Superior temporal gyrus (tissue), 1 donor: Measurements from ENCODE around the gene LRRC27.

Experiments
- DNase-seq: peaks from one replicate; pipeline ENCODE4 v3.0.0-alpha.2; 2016; ENCODE audit errors: extremely low spot score

LRRC27 gene

DNA sequence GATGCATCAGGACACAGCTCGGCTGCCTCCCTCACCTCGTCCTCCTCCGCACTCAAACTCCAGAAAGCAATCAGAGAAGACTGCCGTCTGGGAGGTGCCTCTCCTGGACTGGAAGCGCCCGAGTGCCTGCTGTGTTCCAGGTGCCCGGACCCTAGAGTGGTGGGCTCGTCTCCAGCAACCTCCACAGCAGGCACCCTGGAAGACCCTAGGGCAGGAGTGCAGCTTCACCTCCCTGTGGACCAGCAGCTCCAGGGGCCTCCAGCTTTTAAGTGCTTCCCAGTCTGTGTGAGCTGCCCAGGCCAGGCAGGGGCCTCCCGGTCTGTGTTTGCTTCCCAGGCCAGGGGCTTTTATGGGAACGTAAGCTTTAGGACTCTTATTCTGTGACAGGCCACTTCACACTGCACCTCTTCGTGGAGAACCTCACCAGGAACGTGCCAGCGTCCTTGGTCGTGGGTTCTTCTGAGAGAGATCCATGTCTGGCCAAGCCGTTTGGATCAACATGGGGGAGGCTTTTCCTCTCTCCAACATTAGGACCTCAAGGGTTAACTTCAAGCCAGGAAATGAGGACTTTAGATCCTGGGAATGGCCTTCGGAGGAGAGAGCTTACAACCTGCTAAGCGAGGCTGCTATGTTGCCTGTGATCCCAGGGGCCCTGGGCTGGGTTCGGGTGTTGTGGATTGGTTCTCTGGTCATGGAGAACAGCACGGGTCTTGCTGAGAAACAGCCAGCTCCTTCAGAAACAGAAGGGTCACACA lies 59.1 kb downstream of the LRRC27 start:
- DNase-seq, result no peak

DNA sequence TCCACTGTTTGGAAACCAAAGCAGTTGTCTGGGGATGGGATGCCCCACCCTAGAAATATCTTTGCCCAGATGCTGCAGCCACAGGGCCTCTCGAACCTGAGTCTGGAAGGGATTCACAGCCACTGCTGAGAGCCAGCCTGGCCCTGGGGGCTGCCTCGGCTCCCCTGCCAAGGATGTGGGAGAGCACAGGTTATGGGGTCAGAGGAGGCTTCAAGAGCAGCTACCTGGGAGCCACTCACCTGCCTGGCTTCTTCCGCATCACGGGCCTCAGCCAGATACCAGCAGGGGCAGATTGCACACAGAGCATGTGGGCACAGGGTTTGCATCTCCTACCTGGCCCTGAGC lies 59.7 kb downstream of the LRRC27 start:
- no peak for DNase-seq

DNA sequence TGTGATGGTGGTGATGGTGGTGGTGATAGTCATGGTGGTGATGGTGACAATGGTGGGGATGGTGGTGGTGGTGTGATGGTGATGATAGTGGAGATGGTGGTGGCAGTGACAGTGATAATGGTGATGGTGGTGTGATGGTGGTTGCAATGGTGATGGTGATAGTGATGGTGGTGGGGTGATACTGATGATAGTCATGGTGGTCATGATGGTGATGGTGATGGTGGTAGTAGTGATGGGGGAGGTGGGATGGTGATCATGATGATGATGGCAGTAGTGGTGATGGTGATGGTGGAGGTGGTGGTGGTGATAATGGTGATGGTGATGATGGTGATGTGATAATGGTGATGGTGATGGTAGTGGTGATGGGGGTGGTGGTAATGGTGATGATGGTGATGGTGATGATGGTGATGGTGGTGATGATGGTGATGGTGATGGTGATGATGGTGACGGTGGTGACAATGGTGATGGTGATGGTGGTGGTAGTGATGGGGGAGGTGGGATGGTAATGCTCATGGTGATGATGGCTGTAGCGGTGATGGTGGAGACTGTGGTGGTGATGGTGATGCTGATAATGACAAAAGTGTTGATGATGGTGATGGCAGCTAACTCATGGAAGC lies 60.3 kb downstream of the LRRC27 start:
- DNase-seq, result no peak

DNA sequence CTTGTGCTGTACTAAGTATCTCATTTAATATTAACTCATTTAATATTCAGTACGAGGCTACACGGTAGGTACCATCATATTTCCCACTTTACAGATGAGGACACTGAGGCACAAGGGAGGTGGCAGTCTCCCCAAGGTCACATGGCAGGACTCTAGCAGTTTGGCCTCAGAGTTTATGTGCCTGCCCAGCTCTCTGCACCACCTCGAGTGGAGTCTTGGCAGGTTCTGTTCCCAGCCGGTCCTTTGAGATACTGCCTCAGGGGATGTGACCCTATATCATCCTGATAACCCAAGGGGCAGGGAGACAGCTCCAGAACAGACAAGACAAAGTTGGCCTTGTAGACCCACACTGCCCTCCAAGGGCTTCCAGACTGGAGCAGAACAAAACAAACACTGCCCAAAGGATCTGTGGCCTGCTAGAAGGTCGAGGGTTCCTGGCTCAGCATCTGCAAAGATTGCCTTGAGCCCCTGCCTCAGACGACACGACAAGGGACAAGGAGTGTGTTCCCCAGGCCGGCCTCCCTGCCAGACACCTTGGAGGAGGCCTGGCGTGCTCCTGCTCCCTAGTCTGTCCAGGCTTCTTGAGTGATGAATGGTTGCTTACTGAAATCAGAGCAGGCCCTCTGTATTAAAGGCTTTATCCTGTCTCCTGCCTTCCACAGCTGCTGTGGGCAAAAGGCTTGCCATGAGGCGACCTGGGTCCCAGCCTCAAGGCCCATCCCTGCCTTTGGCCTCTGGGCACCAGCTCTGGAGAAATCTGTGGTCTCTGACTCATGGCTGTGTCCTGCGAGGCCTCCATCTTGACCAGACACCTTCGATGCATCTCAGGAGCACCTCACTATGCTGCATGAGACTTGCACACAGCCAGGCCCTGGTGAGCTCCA lies 61.1 kb downstream of the LRRC27 start:
- no peak for DNase-seq

DNA sequence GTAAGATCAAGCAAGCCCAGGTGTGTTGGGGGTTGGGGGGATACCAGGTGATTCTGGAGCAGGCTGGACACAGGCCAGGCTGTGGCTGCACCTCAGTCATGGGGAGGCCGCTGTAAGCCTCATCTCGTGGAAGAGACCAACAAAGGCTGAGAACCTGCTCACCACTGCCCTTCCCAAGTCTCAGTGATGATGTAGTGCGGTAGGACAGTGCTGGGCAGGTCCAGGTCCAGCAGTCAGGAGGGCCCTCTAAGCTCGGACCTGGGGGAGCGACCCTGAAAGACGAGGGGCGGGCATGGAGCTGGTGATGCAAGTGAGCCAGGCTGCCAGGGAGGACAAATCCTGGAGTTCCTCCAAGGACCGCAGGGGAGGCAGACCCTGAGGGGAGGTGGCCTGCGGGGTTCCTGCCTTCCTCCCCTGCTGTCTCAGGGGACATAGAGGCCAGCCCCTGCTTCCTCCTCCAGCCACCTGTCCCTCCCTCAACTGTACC lies 61.7 kb downstream of the LRRC27 start:
- DNase-seq, result no peak

DNA sequence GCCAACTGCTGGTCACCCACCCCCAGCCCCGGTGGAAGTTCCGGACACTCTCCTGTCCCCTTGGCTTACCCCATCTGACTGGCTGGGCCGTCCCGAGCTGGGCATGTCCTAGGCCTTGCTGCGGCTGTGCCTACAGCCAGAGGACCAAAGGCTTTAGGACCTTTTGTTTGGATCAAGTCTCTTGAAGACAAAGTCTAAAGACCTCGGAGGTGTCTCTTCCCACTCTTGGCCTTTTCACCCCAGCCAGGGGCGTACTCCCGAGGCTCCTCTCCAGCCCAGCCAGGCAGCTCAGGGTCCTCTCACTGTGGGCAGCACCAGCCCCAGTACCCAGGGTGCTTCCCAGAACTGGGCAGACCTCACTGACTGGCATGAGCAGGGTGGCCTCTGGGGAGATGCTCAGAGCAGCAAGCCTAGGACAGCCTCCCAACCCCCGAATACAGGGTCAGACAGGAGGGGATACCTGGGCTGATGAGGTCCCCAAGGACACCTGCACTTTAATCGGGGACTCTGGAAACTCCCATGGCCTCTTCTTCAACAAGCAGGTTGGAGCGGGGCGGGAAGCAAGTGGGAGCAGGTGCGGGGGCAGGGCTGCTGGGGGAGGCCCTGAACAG lies 62.3 kb downstream of the LRRC27 start:
- DNase-seq, result no peak

DNA sequence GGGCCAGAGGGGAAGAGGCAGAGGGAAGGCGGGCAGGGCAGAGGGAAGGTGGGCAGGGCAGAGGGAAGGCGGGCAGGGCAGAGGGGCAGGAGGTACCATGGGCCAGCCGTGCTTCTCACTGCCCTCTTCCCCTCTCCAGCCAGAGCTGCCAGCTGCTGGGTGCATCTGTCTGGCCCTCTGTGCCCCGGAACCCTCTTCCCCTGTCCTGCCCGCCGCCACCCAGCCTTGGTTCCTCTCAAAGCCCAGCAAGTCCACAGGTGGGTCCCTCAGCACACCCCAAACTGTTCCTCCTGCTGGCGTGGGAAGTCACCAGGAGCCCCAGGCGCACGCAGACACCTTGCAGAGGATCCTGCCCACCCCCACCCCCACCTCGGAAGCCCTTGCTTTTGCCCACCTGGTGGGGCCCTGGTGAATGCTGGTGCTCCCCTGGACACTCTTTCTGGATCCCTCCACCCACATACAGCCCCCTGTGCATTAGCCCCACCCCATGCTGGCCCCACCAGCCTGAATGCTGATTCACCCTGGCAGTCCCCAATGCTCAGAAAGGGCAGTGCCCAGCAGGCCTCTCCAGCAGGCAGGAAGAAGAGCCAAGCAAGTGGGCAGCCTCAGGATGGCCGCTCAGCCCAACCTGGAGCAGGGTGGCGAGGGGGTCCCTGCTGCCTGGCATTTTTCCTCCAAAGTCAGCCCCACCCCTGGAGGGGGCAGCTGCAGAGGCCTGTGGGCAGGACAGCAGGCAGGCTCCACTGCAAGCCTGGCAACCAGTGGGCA lies 63.1 kb downstream of the LRRC27 start:
- DNase-seq, result no peak

DNA sequence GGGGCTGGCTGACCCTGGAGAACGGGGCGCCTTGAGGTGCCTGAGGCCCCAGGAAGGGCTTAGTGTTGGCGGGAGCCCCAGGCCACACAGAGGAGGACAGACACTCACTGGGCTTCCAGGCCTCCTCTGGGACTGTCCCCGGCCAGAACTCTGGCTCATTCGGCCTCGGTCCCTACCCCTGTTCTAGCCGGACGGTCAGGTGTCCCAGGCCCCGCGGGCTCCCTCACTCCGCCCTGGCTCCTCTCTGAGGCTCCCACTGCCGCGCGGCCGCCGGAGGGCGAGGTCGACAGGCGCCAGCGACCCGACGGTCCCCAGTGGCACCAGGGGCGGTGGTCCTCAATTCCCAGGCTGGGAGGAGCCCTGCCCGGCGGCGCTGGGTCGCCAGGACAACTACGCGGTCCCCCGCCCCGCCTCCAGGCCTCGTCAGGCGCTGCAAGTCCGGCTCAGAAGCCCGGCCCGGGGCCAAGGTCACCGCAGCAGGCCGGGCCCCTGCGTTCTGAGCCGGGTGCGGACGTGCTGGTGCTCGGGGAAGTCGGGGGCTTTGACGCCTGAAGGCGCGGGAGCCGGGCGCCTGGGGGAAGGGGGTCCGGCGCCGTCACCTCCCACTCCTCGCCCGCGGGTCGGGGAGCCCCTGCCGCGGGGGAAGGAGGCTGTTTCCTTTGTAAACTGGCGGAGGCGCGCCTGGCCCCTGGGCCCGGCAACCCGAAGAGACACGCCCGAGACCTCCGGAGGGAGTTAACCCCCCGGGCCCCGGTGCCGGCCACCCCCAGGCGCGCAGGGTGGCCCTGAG lies 63.9 kb downstream of the LRRC27 start:
- DNase-seq, result no peak

DNA sequence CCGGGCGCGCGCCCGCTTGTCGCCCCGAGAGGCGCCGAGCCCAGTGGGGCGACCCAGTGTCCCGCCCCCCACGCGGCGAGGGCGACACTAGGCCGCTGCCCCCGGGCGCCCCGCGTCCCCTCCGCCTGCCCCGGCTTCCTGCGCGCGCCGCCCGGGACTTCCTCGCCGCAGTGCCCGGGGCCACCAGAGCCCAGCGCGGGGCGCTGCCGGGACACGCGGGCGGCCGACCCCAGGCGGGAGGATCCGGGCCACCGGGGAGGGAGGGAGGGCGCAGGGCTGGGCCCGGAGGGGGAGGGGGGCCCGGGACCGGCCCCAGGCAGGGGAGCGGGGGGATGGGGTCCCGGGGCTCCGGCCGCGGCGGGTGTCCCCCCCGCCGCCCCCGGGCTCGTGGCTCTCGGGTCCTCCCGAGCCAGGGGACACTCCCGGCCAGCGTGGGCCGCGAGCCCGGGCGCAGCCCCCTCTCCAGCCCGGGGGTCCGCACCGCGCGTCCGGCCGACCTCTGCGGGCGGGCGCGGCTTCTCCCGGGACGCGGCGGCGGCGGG lies 64.6 kb downstream of the LRRC27 start:
- no peak for DNase-seq

DNA sequence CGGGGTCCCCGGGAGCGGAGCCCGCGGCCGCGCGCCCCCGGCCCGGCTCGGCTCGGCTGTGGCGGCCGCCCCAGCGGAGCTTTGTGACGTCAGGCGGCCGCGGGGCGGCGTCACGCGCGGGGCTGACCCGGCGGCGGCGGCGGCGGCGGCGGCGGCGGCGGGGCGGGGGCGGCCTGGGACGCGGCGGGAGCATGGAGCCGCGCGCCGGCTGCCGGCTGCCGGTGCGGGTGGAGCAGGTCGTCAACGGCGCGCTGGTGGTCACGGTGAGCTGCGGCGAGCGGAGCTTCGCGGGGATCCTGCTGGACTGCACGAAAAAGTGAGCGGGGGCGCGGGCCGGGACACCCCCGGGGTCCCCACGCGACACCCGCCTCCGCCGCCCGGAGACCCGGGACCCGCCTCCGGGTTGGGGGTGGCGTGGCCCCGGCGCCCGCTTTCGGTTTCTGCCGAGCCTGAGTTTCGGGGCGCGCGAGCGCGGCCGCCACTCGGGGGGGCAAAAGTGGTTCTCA lies 65.1 kb downstream of the LRRC27 start, which contains the start of gene PWWP2B:
Gene PWWP2B, plus strand, starts transcription at position 165 of the 506 bp plus-strand sequence. Its CDS starts 27 bp downstream, at position 192.
- DNase-seq, result no peak

DNA sequence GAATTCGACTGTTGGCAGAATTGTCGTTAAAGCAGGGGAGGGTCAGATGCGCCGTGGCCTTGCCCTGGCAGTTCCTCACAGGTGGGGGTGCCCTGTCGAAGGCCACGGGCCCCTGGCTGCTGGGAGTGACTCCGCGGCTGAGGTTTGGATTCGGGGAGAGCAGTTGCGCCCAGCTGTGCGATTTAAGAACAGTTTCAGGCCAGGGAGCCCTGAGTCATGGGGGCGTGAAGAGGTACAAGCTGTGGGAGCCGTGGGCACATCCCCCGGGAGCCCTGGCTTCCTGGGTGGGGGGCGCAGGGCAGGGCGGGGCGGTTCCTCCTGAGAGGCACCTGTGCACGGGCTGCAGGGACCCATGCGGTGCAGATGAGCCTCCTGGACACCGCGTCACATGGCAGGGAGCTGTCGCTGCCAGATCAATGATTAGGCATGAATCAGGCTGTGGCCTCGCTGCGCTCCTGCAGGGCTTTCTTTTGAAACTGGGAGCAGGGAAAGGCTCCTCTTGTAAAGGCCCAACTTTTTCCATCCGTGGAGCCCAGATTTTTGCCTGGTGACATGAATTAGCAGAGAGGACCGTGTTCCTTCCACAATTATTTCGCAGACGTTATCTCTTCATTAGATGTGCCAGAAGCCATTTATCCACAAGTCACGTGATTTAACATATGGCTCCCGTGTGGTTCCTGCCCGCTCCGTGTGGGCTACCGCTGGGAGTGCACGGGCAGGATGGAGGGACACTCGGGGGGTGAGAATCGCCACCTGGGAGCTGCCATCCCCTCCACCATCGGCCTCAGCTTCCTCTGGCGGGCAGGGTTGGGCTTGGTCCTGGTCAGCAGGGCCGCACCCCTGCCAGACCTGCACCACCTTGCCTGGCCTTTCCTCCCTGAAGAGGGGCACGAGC lies 65.9 kb downstream of the LRRC27 start:
- DNase-seq, result peak; percentile 24

DNA sequence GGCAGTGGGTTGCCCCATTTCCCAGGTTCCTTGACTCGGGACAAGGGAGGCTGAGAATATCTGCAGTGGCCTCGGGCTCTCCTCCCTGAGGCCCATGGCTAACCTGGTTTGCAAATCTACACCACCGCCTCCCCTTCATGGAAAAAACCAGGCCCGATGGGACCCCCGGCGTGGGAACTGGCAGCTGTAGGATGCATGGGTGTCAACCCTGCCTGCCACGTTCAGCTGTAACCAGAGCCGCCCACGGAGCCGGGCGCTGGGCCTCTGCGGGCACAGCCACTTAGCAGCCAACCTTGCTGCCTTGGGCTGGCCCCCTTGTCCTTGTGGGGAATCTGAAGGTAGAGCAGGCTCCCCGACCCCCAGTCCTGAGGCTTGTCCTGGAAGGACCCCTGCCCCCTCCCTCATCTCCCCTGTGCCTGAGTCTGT lies 66.6 kb downstream of the LRRC27 start:
- no peak for DNase-seq

DNA sequence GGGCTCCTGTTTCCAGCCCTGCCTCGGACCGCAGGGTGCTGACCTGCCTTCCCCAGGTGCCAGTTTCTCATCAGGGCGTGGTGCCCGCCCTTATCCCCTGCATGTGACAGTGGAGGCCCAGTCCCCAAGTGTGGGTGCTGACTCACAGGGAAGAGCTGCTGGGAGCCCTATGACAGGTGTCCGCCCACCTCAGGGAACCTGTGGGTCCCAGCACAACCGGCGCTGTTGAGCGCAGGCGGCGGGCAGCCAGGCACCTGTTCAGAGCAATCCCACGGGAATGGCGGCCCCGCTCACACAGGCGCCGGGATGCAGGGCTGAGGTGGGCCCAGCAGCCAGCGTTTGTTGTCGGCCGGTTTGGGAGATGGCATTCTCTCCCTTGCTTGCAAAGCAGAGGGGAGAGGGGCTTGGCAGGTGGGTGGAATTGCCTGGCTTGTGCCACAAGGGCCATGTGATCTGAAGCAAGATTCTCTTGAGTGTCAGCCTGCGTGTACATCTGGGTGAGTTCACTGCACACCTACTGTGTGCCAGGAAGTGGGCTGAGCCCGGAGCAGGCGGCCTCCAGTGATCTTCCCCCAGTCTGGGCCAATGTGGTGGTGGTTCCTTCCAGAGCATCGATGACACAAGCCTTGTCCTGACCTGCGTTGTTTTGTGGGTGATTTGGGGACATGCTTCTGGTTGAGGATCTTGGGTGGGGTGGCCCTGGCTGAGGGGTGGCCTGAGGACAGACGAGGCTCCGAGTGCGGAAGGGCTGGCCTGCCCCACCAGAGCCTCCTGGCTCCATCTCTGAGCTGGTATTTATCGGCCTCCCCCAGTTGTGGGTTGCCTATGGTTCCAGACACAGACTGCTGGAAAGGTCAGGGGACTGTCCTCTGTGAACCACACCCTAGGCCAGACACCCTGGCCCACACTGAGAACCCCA lies 67.4 kb downstream of the LRRC27 start:
- DNase-seq, result no peak

DNA sequence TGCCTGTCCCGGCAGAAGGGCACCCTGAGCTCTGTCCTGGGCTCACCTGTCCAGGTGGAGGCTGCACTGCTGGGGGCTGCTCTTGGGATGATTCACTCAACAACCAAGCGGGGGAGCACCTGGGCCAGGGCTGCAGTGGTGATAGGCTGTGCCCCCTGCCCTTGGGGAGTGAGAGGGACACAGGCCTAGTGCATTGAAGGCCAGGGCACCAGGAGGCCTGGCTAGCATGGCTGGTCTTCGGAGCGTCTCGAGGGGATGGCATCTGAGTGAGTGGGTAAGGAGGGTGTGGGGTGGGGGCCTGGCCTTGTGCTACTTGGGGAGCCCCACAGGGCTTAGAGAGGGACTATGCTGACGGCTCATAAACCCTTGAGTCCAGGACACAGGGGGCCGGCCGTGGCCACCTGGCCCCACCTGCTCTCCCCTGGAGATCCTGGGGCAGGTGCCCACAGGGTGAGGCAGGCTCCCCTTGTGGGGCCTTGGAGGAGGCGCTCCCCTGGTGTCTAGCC lies 68.1 kb downstream of the LRRC27 start:
- no peak for DNase-seq

DNA sequence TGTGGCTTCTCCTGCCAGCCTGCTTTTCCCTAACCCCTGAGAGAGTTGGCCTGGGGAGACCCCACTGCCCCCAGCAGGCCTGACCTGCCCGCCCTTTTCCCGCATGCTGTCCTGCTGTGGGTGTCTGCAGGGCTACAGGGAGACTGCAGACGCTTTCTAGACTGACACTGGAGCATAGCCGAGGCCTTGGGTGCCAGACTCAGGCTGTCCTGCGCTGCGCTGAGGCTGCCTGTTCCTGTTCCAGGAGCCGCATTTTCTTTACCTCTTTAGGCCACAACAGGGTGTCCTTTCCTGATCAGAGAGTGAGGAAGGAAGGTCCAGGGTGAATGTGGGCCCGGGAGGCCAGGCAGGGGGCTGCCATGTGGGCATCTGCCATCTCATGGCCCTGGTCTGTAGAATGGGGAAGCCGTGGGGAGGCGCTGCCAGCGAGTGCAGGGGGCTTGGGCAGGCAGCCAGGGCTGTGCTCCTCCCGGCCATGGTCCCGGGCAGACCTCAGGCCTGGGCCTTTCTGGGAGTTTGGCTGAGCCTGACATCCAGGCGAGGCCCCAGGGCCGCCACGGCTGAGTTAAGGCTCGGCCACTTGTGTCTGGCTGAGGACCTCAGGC lies 68.7 kb downstream of the LRRC27 start:
- no peak for DNase-seq

DNA sequence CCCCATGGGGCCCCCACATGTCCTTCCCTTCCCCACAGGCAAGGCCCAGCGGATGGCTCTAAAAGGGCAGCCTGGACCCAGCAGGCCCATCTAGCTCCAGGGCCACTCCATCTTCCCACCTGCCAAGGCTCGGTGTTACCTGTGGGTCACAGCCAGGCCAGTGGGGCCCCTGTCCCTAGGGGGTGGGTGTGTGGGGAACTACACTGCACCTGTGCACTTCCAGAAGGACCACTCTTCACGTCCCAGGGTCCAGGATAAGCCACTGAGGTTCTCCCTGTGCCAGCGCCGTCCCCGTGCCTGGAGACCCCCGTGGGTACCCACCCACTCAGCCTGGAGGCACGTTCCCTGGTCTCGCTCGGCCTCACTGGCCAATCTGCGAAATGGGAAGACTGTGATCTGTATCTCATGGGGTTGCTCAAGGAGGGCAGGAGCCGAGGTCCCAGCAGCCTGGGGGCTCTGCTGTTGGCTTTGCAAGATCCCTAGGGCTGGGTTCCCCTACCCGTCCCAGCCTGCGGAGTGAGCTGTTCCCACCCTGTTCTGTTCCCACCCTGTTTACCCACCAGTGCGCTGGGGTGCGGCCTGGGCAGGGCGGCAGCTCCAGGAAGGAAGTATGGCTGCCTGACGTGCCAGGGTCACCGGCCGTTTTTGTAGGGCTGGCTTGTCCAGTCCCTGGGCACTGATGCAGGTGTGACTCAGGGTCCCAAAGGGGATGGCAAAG lies 69.6 kb downstream of the LRRC27 start:
- DNase-seq, result no peak
